HCT116 (cell line): ENCODE results near the gene PLEKHH2. TPM values are rescaled to one million over a fixed set of nuclear protein-coding genes. Genes with fewer than 3 reads are reported as not detected.

Experiments used
- ATAC-seq: fragments of 200-7000 bp; cut with Tn5 transposase; 2 replicates; pipeline ENCODE4 v1.9.1; 2020; ENCODE audit warnings: mild to moderate bottlenecking, moderate library complexity
- BruUV-seq: library from RNA; stranded (reverse); fragments of 400-500 nt; replicated peaks from 2 replicates; lab custom pipeline; 2021; lab: Mats Ljungman, UMichigan
- CTCF ChIA-PET: fragments of 300-600 bp; sonication (Branson Sonifier 250); formaldehyde crosslinking; loops from one replicate; lab custom pipeline; 2021; ENCODE audit warnings: antibody characterized with exemption; lab: Charles Lee
- POLR2A ChIA-PET: fragments of 300-600, 350-600 bp; sonication (Branson Sonifier 250); formaldehyde crosslinking; loops from one replicate; lab custom pipeline; 2021; ENCODE audit warnings: antibody characterized with exemption; lab: Charles Lee
- RAD21 ChIA-PET, 2 experiments: fragments of 300-600 bp; sonication (Branson Sonifier 250); formaldehyde crosslinking; loops; one replicate each; lab custom pipeline; 2023; ENCODE audit warnings: low total read pairs in 2 of 2; ENCODE audit not compliant: uncharacterized antibody in 2 of 2, unreplicated experiment in 2 of 2, low non-redundant PET in 1 of 2; lab: Charles Lee
- DNase-seq: peaks from one replicate; pipeline ENCODE4 v3.0.0-alpha.2; 2010; ENCODE audit warnings: low read depth, low spot score
- H2AFZ ChIP-seq: fragments of 200-600 bp; shearing (Covaris generic), sonication (generic); 2 replicates; pipeline ENCODE4 v1.6.1; 2017; ENCODE audit warnings: low read depth, mixed run types, mixed read lengths, antibody characterized with exemption, low read length; ENCODE audit not compliant: poor library complexity, severe bottlenecking
- H3K27ac ChIP-seq: 2 replicates; pipeline ENCODE4 v1.5.1; 2012; ENCODE audit warnings: low read depth, low read length
- H3K27me3 ChIP-seq: fragments of 200-600 bp; sonication (generic); 2 replicates; pipeline ENCODE4 v1.6.1; 2016; ENCODE audit warnings: mixed run types, low read length, mixed read lengths; ENCODE audit not compliant: insufficient read depth
- H3K36me3 ChIP-seq, 2 experiments: fragments of 200-500 bp in 1 of 2; fragments of 200-600 bp in 1 of 2; sonication (Bioruptor generic) in 1 of 2; sonication (generic) in 1 of 2; 2 replicates each; pipeline versions ENCODE4 v1.5.1 to v1.6.1; 2014 to 2016; ENCODE audit warnings: low read length in 2 of 2, inconsistent platforms in 1 of 2, mixed read lengths in 1 of 2, mixed run types in 1 of 2; ENCODE audit not compliant: insufficient read depth in 2 of 2, control insufficient read depth in 1 of 2
- H3K4me1 ChIP-seq, 2 experiments: fragments of 200-600 bp in 1 of 2; sonication (generic) in 1 of 2; 2 replicates each; pipeline versions ENCODE4 v1.5.1 to v1.6.1; 2012 to 2017; ENCODE audit warnings: low read length in 2 of 2, inconsistent platforms in 1 of 2, mild to moderate bottlenecking in 1 of 2, mixed read lengths in 1 of 2, mixed run types in 1 of 2, moderate library complexity in 1 of 2; ENCODE audit not compliant: insufficient read depth in 2 of 2, control insufficient read depth in 1 of 2
- H3K4me2 ChIP-seq: fragments of 200-600 bp; sonication (generic); 2 replicates; pipeline ENCODE4 v1.6.1; 2017; ENCODE audit warnings: mixed run types, low read length, mixed read lengths
- H3K4me3 ChIP-seq, 2 experiments: fragments of 200-600 bp in 1 of 2; sonication (generic) in 1 of 2; replicated peaks in 1 of 2; 2 replicates each; pipeline ENCODE4 v1.5.1; 2011 to 2016; ENCODE audit warnings: low read length in 2 of 2, control low read depth in 1 of 2, low read depth in 1 of 2, mild to moderate bottlenecking in 1 of 2, mixed read lengths in 1 of 2, mixed run types in 1 of 2
- H3K79me2 ChIP-seq: fragments of 200-600 bp; sonication (generic); 2 replicates; pipeline ENCODE4 v1.6.1; 2017; ENCODE audit warnings: mild to moderate bottlenecking, mixed run types, low read length, moderate library complexity, mixed read lengths; ENCODE audit not compliant: insufficient read depth
- H3K9ac ChIP-seq: fragments of 200-600 bp; sonication (generic); 2 replicates; pipeline ENCODE4 v1.6.1; 2016; ENCODE audit warnings: low read length, mixed read lengths
- H3K9me2 ChIP-seq: fragments of 200-600 bp; sonication (generic), shearing (Covaris generic); 2 replicates; pipeline ENCODE4 v1.6.1; 2017; ENCODE audit warnings: mixed run types, mild to moderate bottlenecking, moderate library complexity; ENCODE audit not compliant: insufficient read depth
- H3K9me3 ChIP-seq, 2 experiments: fragments of 200-500 bp in 1 of 2; fragments of 200-600 bp in 1 of 2; sonication (Bioruptor generic) in 1 of 2; sonication (generic) in 1 of 2; 2 replicates each; pipeline ENCODE4 v1.6.1; 2014 to 2017; ENCODE audit warnings: low read length in 2 of 2, mixed read lengths in 2 of 2, inconsistent platforms in 1 of 2, low read depth in 1 of 2, mild to moderate bottlenecking in 1 of 2, mixed run types in 1 of 2, moderate library complexity in 1 of 2; ENCODE audit not compliant: control insufficient read depth in 1 of 2, insufficient read depth in 1 of 2
- H4K20me1 ChIP-seq: fragments of 200-600 bp; sonication (generic), shearing (Covaris generic); 2 replicates; pipeline ENCODE4 v1.6.1; 2017; ENCODE audit warnings: mixed run types, mild to moderate bottlenecking, moderate library complexity; ENCODE audit not compliant: insufficient read depth
- ATF3 ChIP-seq: IDR thresholded peaks from 2 replicates; pipeline ENCODE4 v1.6.1; 2012
- CBX3 ChIP-seq: IDR thresholded peaks from 2 replicates; pipeline ENCODE4 v1.6.1; 2012; ENCODE audit warnings: low read depth
- EZH2phosphoT487 ChIP-seq: fragments of 200-600 bp; IDR thresholded peaks from 2 replicates; pipeline ENCODE4 v1.6.1; 2018; ENCODE audit warnings: antibody characterized with exemption, borderline replicate concordance
- JUND ChIP-seq: IDR thresholded peaks from 2 replicates; pipeline ENCODE4 v1.6.1; 2012
- POLR2A ChIP-seq: IDR thresholded peaks from 2 replicates; pipeline ENCODE4 v1.7.0; 2011; ENCODE audit warnings: borderline replicate concordance; ENCODE audit not compliant: insufficient read depth, insufficient read length; ENCODE audit errors: extremely low read depth
- POLR2AphosphoS5 ChIP-seq: IDR thresholded peaks from 2 replicates; pipeline ENCODE4 v1.6.1; 2011; ENCODE audit warnings: mild to moderate bottlenecking, low read depth, low read length, moderate library complexity
- RAD21 ChIP-seq: IDR thresholded peaks from 2 replicates; pipeline ENCODE4 v1.6.1; 2012; ENCODE audit warnings: low read depth, mild to moderate bottlenecking
- SP1 ChIP-seq: IDR thresholded peaks from 2 replicates; pipeline ENCODE4 v1.6.1; 2012; ENCODE audit warnings: low read depth
- YY1 ChIP-seq: IDR thresholded peaks from 2 replicates; pipeline ENCODE4 v1.6.1; 2011; ENCODE audit warnings: low read length, low read depth, moderate library complexity, mild to moderate bottlenecking; ENCODE audit not compliant: insufficient replicate concordance; ENCODE audit errors: extremely low read depth
- intact Hi-C: fragments of 100-400 bp; cut with micrococcal nuclease; formaldehyde crosslinking; loops from 2 replicates; pipeline ENCODE4 v1.10.0; 2022
- total RNA-seq: library from RNA; stranded (reverse); gene quantifications from one replicate; pipeline ENCODE4 v1.2.1, GENCODE V29; 2021; ENCODE audit not compliant: unreplicated experiment
- TF ChIP-seq, protein P1 (sequence below): IDR thresholded peaks from 2 replicates; pipeline ENCODE4 v1.6.1; 2012
- TF ChIP-seq, protein P2 (sequence below): IDR thresholded peaks from 2 replicates; pipeline ENCODE4 v1.6.1; 2012; ENCODE audit warnings: low read depth
- TF ChIP-seq, protein P3 (sequence below): IDR thresholded peaks from 2 replicates; pipeline ENCODE4 v1.6.1; 2011; ENCODE audit warnings: mild to moderate bottlenecking, low read length, moderate library complexity; ENCODE audit not compliant: insufficient replicate concordance; ENCODE audit errors: extremely low read depth

The PLEKHH2 gene
- total RNA-seq, 1 experiment from 2014 or later = 7.8 TPM

- TF ChIP-seq ATF3 = no peak
- TF ChIP-seq, protein P1, sequence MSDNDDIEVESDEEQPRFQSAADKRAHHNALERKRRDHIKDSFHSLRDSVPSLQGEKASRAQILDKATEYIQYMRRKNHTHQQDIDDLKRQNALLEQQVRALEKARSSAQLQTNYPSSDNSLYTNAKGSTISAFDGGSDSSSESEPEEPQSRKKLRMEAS = no peak
- TF ChIP-seq, protein P2, sequence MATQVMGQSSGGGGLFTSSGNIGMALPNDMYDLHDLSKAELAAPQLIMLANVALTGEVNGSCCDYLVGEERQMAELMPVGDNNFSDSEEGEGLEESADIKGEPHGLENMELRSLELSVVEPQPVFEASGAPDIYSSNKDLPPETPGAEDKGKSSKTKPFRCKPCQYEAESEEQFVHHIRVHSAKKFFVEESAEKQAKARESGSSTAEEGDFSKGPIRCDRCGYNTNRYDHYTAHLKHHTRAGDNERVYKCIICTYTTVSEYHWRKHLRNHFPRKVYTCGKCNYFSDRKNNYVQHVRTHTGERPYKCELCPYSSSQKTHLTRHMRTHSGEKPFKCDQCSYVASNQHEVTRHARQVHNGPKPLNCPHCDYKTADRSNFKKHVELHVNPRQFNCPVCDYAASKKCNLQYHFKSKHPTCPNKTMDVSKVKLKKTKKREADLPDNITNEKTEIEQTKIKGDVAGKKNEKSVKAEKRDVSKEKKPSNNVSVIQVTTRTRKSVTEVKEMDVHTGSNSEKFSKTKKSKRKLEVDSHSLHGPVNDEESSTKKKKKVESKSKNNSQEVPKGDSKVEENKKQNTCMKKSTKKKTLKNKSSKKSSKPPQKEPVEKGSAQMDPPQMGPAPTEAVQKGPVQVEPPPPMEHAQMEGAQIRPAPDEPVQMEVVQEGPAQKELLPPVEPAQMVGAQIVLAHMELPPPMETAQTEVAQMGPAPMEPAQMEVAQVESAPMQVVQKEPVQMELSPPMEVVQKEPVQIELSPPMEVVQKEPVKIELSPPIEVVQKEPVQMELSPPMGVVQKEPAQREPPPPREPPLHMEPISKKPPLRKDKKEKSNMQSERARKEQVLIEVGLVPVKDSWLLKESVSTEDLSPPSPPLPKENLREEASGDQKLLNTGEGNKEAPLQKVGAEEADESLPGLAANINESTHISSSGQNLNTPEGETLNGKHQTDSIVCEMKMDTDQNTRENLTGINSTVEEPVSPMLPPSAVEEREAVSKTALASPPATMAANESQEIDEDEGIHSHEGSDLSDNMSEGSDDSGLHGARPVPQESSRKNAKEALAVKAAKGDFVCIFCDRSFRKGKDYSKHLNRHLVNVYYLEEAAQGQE = no peak
- TF ChIP-seq, protein P3, sequence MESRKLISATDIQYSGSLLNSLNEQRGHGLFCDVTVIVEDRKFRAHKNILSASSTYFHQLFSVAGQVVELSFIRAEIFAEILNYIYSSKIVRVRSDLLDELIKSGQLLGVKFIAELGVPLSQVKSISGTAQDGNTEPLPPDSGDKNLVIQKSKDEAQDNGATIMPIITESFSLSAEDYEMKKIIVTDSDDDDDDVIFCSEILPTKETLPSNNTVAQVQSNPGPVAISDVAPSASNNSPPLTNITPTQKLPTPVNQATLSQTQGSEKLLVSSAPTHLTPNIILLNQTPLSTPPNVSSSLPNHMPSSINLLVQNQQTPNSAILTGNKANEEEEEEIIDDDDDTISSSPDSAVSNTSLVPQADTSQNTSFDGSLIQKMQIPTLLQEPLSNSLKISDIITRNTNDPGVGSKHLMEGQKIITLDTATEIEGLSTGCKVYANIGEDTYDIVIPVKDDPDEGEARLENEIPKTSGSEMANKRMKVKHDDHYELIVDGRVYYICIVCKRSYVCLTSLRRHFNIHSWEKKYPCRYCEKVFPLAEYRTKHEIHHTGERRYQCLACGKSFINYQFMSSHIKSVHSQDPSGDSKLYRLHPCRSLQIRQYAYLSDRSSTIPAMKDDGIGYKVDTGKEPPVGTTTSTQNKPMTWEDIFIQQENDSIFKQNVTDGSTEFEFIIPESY = no peak
- TF ChIP-seq JUND = no peak
- no peak for TF ChIP-seq RAD21
- TF ChIP-seq SP1 = no peak
- TF ChIP-seq POLR2AphosphoS5 = no peak
- no peak for TF ChIP-seq CBX3
- TF ChIP-seq YY1 = no peak
- TF ChIP-seq EZH2phosphoT487 = no peak
- no peak for TF ChIP-seq POLR2A
- Histone ChIP-seq H3K4me1 (peaks cover 0 to 7% of the 10 kb centered on the region in 2 experiments; a peak in 2 of 4 replicates), H3K9me2 (no peaks in the 10 kb centered on the region), H3K79me2 (no peaks in the 10 kb centered on the region), H2AFZ (no peak overlapping the region), H3K9ac (no peak overlapping the region), H3K36me3 (no peaks in the 10 kb centered on the region), H4K20me1 (no peaks in the 10 kb centered on the region), H3K27ac (no peak overlapping the region), H3K4me3 (no peak overlapping the region), H3K27me3 (no peaks in the 10 kb centered on the region), H3K4me2 (no peak overlapping the region), H3K9me3 (no peaks in the 10 kb centered on the region)
- no TSS peak for BruUV-seq
- DNase-seq (no peak), ATAC-seq (no peak)
- ChIA-PET RAD21 (no interaction called here), POLR2A (no interaction called here), CTCF (no interaction called here)
- intact Hi-C loops = no loop called here
Measured at GRCh38 chr2:43708891-43709290, 71.8 kb downstream of the PLEKHH2 start.
